Endodermal cell (in vitro differentiated cells): ENCODE data around the gene SEC11A. TPM values are rescaled to one million over a fixed set of nuclear protein-coding genes. Genes with fewer than 3 reads are reported as not detected.

Experiments used
- DNase-seq: peaks from one replicate; pipeline ENCODE4 v3.0.0-alpha.2; 2017
- H3K27ac ChIP-seq: 2 replicates; pipeline ENCODE4 v1.5.1; 2013; ENCODE audit warnings: mild to moderate bottlenecking, low read depth, low read length, moderate library complexity
- H3K27me3 ChIP-seq: 2 replicates; pipeline ENCODE4 v1.6.1; 2013; ENCODE audit warnings: mild to moderate bottlenecking, low read length, moderate library complexity; ENCODE audit not compliant: insufficient read depth, control insufficient read depth, poor library complexity, severe bottlenecking
- H3K36me3 ChIP-seq: 2 replicates; pipeline ENCODE4 v1.7.0; 2013; ENCODE audit warnings: mild to moderate bottlenecking, low read length, moderate library complexity; ENCODE audit not compliant: control insufficient read depth, insufficient read depth
- H3K4me1 ChIP-seq: one replicate; pipeline ENCODE4 v1.7.0; 2013; ENCODE audit warnings: low read length; ENCODE audit not compliant: control insufficient read depth, insufficient read depth
- H3K4me3 ChIP-seq: 2 replicates; pipeline ENCODE4 v1.5.1; 2013; ENCODE audit warnings: mild to moderate bottlenecking, low read length, moderate library complexity
- H3K9ac ChIP-seq: 2 replicates; pipeline ENCODE4 v1.6.1; 2013; ENCODE audit warnings: mild to moderate bottlenecking, low read length, moderate library complexity; ENCODE audit not compliant: poor library complexity, severe bottlenecking; ENCODE audit errors: extremely low read depth
- H3K9me3 ChIP-seq: 2 replicates; pipeline ENCODE4 v1.6.1; 2013; ENCODE audit warnings: mild to moderate bottlenecking, low read length, moderate library complexity; ENCODE audit not compliant: control insufficient read depth
- H3K27ac Mint-ChIP-seq: 2 replicates; pipeline ENCODE4 v1.8.0; 2020; ENCODE audit warnings: mixed read lengths
- H3K27me3 Mint-ChIP-seq: 2 replicates; pipeline ENCODE4 v1.8.0; 2021; ENCODE audit warnings: mild to moderate bottlenecking, mixed read lengths; ENCODE audit not compliant: insufficient read depth
- H3K36me3 Mint-ChIP-seq: 2 replicates; pipeline ENCODE4 v1.8.0; 2020; ENCODE audit warnings: low read depth, mixed read lengths
- H3K4me1 Mint-ChIP-seq: 2 replicates; pipeline ENCODE4 v1.8.0; 2020; ENCODE audit warnings: mixed read lengths
- H3K4me3 Mint-ChIP-seq: 2 replicates; pipeline ENCODE4 v1.8.0; 2020; ENCODE audit warnings: mild to moderate bottlenecking, moderate library complexity, mixed read lengths
- H3K9me3 Mint-ChIP-seq: 2 replicates; pipeline ENCODE4 v1.8.0; 2020; ENCODE audit warnings: mild to moderate bottlenecking, mixed read lengths
- WGBS, 2 experiments: methylation state at CpG; one replicate each; pipeline versions ENCODE4 v1.1.5 to v1.1.7; 2013; ENCODE audit warnings: missing lambda C conversion rate in 2 of 2, mixed read lengths in 1 of 2; ENCODE audit not compliant: insufficient coverage in 1 of 2, insufficient read length in 1 of 2; 5-methylcytosine and 5-hydroxymethylcytosine counted together
- total RNA-seq, 2 donors: library from RNA; stranded (reverse); fragmentation: NEBNext Ultra II Directional in 1 of 2; extraction: Animal tissue kit (Norgen Biotek cat#: 25700) in 1 of 2; gene quantifications; 2 replicates in 1 of 2; 3 replicates in 1 of 2; pipeline ENCODE4 v1.2.1, GENCODE V29; 2021
- TF ChIP-seq, protein P1 (sequence below): fragments of 200-600 bp; sonication (generic); conservative IDR thresholded peaks from 2 replicates; pipeline ENCODE4 v1.5.0; 2021; ENCODE audit warnings: antibody characterized with exemption, mild to moderate bottlenecking

Gene SEC11A
- total RNA-seq, 2 donors from 2014 or later, result 192 to 197 TPM

DNA sequence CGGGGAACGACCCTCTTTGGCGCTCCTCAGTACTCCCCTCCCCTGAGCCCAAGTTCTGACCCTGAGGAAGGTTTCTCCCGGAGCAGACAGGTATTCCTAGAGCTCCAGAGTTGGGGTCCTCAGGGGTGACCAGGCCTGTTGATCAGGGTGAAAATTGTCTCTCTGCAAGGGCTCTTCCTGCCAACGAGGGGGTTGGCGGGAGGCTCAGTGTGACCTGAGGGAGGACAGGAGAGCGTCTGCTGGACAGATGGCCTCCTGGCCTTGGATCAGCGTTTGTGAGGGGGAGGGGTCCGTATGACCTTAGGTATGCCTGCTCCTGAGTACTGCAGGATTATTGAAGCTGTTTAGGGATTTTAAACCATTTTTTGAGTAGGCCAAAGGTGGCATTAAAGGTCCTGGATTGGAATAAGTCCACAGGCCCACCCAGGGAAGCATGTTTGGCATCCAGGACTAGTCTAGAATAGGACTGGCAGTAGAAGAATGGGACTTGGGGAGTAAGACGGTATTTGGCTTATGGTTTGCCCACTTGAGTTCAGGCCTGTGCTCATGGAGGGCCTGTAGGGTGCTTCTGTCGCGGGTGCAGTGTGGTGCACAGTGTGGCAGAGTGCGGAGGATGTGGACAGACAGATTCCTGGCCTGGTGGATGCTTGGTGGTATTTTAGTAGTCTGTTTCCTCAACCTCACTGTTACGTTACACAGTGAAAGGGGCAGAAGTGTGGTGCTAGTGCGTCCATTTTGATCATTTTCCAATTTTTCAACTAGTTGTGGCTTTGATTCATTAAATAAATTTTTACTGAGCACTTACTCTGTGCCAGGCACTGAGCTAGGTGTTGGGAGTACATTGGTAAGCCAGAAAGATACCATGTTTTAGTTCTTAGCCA lies 33.4 kb upstream of the SEC11A start:
- Mint-ChIP-seq H3K36me3 (peaks cover 9% of the 10 kb centered on the region), H3K9me3 (no peaks in the 10 kb centered on the region), H3K27me3 (no peaks in the 10 kb centered on the region), H3K4me1 (peaks cover 43% of the 10 kb centered on the region), H3K27ac (peak overlapping the region; percentile 94), H3K4me3 (peak overlapping the region; percentile 91)
- H3K9ac ChIP-seq, result peak overlapping the region; percentile 82
- H3K9me3 ChIP-seq, result no peaks in the 10 kb centered on the region
- 29 to 44% methylated on average over 7 to 15 of the region's 15 CpGs for WGBS, 2 experiments
- DNase-seq, result peak; percentile 76
- H3K4me1 ChIP-seq, result peaks cover 6% of the 10 kb centered on the region
- TF ChIP-seq, protein P1, sequence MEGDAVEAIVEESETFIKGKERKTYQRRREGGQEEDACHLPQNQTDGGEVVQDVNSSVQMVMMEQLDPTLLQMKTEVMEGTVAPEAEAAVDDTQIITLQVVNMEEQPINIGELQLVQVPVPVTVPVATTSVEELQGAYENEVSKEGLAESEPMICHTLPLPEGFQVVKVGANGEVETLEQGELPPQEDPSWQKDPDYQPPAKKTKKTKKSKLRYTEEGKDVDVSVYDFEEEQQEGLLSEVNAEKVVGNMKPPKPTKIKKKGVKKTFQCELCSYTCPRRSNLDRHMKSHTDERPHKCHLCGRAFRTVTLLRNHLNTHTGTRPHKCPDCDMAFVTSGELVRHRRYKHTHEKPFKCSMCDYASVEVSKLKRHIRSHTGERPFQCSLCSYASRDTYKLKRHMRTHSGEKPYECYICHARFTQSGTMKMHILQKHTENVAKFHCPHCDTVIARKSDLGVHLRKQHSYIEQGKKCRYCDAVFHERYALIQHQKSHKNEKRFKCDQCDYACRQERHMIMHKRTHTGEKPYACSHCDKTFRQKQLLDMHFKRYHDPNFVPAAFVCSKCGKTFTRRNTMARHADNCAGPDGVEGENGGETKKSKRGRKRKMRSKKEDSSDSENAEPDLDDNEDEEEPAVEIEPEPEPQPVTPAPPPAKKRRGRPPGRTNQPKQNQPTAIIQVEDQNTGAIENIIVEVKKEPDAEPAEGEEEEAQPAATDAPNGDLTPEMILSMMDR, result no peak
- peak overlapping the region; percentile 58 for H3K27ac ChIP-seq
- H3K36me3 ChIP-seq, result peaks cover 11% of the 10 kb centered on the region
- no peaks in the 10 kb centered on the region for H3K27me3 ChIP-seq
- peak overlapping the region; percentile 96 for H3K4me3 ChIP-seq

DNA sequence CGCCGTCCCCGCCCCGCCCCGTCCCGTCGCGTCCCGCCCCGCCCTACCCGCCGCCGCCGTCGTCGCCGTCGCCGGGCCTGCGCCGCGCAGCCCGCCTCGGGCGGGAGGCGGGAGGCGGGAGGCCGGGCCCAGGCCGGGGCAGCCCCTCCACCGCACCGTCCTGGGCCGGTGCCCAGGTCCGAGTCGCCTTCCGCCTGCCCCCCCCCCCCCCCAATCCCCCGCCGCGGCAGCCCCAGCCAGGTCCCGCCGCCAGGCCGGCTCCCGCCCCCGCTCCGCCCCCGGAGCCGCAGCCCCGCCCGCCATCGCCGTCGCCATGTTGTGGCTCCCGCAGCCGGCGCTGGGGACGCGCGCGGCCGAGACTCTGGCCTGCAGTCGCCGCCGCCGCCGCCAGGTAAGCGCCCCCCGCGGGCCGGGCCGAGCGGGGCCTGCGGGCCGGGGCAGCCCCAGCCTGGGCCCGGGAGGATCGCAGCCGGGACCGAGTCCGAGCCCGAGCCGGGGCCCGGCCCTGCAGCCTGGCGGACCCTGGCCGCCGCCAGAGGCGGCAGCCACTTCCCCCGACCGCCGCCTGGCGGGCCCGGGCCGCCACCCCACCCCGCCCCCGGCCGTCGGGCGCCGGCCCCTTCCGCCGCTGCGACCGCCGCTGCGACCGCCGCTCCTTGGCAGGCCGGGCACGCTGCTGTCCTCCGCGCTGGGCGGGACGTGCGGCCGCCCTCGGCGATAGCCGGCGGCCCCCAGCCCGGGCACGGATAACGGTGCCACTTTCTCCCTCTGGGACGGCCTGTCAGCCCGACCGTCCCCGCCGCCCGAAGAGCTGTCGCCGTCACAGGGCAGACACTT lies 32.6 kb upstream of the SEC11A start, which contains the start of gene ZNF592:
Gene ZNF592, plus strand, starts transcription at position 319 of the 837 bp plus-strand sequence. CDS start 34,084 bp downstream, outside the sequence.
- H3K36me3 Mint-ChIP-seq, result peaks cover 3% of the 10 kb centered on the region
- peak; percentile 91 for DNase-seq
- no peaks in the 10 kb centered on the region for H3K27me3 ChIP-seq
- H3K36me3 ChIP-seq, result peaks cover 11% of the 10 kb centered on the region
- 0% methylated on average over 20 to 127 of the region's 127 CpGs for WGBS, 2 experiments
- H3K9me3 ChIP-seq, result no peaks in the 10 kb centered on the region
- H3K4me1 Mint-ChIP-seq, result peaks cover 41% of the 10 kb centered on the region
- no peaks in the 10 kb centered on the region for H3K27me3 Mint-ChIP-seq
- peak within 1 kb of the TSS; percentile 99 for H3K27ac Mint-ChIP-seq
- peaks cover 6% of the 10 kb centered on the region for H3K4me1 ChIP-seq
- peak within 1 kb of the TSS; percentile 82 for H3K9ac ChIP-seq
- no peaks in the 10 kb centered on the region for H3K9me3 Mint-ChIP-seq
- H3K27ac ChIP-seq, result peak within 1 kb of the TSS; percentile 73
- TF ChIP-seq, protein P1, result peak; percentile 21
- peak within 1 kb of the TSS; percentile 96 for H3K4me3 ChIP-seq
- peak within 1 kb of the TSS; percentile 91 for H3K4me3 Mint-ChIP-seq
